Measurements from ENCODE around the gene TUBGCP6. TPM values are rescaled to one million over a fixed set of nuclear protein-coding genes. Genes with fewer than 3 reads are reported as not detected.
"Not testable (repeated sequence)": the region's sequence is repeated elsewhere in the genome, so short reads cannot be mapped to it uniquely, and the experiment has no call there.

The TUBGCP6 gene
- total RNA-seq, 1 donor from 2014 or later, result 16.9 TPM

- no peaks in the 10 kb centered on the region for H3K79me2 ChIP-seq (ENCODE audit: low read depth)
- no peak overlapping the region for H3K27ac ChIP-seq
- H3K27me3 ChIP-seq, result peaks cover 52% of the 10 kb centered on the region
- peak overlapping the region; percentile 81 for H3K4me2 ChIP-seq
- no peak overlapping the region for H3K9ac ChIP-seq
- Mint-ChIP-seq H3K27ac (no peak overlapping the region), H3K4me3 (peak overlapping the region; percentile 68), H3K4me1 (peaks cover 8% of the 10 kb centered on the region), H3K27me3 (ENCODE audit: insufficient read depth, low read depth) (peaks cover 28% of the 10 kb centered on the region), H3K36me3 (no peaks in the 10 kb centered on the region), H3K9me3 (no peaks in the 10 kb centered on the region)
- peak overlapping the region; percentile 63 for H3K4me3 ChIP-seq
- peak; percentile 36 for TF ChIP-seq EZH2phosphoT487 (IDR thresholded peaks at IDR 0.05)
- TF ChIP-seq EZH2 (IDR thresholded peaks at IDR 0.05), result no peak
- TF ChIP-seq, protein P1, sequence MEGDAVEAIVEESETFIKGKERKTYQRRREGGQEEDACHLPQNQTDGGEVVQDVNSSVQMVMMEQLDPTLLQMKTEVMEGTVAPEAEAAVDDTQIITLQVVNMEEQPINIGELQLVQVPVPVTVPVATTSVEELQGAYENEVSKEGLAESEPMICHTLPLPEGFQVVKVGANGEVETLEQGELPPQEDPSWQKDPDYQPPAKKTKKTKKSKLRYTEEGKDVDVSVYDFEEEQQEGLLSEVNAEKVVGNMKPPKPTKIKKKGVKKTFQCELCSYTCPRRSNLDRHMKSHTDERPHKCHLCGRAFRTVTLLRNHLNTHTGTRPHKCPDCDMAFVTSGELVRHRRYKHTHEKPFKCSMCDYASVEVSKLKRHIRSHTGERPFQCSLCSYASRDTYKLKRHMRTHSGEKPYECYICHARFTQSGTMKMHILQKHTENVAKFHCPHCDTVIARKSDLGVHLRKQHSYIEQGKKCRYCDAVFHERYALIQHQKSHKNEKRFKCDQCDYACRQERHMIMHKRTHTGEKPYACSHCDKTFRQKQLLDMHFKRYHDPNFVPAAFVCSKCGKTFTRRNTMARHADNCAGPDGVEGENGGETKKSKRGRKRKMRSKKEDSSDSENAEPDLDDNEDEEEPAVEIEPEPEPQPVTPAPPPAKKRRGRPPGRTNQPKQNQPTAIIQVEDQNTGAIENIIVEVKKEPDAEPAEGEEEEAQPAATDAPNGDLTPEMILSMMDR (IDR thresholded peaks at IDR 0.05), result peak; percentile 18
- no peaks in the 10 kb centered on the region for H4K20me1 ChIP-seq (ENCODE audit: low read depth)
- no peaks in the 10 kb centered on the region for H3K4me1 ChIP-seq
- DNase-seq (ENCODE audit: low spot score), result peak; percentile 58
- H3F3A ChIP-seq (ENCODE audit: low read depth), result peaks cover 13% of the 10 kb centered on the region
- no peaks in the 10 kb centered on the region for H3K9me3 ChIP-seq (ENCODE audit: low read depth)
- H2AFZ ChIP-seq (replicated peaks), result no peak overlapping the region
- H3K36me3 ChIP-seq, result no peaks in the 10 kb centered on the region
These were observed 75.0 kb downstream of the TUBGCP6 start for GRCh38 chr22:50169774-50170341.

DNA sequence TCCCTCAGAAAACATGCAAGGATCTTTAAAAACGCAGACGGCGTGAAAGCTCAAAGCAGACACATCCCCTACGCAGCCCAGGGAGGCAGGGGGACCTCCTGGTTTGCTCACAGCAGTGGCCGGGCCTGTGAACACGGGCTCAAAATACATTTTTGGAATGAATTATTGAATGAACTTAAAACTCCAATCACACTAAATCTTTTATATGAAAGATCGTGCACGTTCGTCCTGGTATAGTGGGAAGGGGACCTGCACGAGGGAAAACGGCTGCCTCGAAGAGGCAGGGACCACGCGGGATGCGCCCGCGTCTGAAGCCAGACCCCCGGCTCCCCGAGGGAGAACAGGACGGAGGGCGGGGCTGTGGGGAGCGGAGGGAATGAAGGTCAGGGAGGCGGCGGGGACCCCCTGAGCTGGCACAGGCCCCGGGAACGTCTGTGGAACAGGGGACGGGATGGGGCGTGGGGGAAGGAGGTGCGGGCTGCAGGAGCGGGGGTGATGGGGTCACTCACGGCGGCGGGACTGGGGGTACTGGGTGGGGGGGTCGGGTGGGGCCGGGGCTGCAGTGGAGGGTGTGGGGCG is 75.6 kb downstream of the TUBGCP6 start:
- no peak overlapping the region for H2AFZ ChIP-seq (replicated peaks)
- DNase-seq (ENCODE audit: low spot score), result no peak

GRCh38 chr22:50168490-50169180 is 76.2 kb downstream of the TUBGCP6 start:
- H3K9me3 Mint-ChIP-seq; H3K4me2 ChIP-seq; H3K79me2 ChIP-seq (ENCODE audit: low read depth); H3K9ac ChIP-seq; H3K9me3 ChIP-seq (ENCODE audit: low read depth); H4K20me1 ChIP-seq (ENCODE audit: low read depth); H2AFZ ChIP-seq (replicated peaks); H3K27ac Mint-ChIP-seq; DNase-seq (ENCODE audit: low spot score); H3K36me3 ChIP-seq; H3K36me3 Mint-ChIP-seq; H3K4me1 ChIP-seq; H3K4me3 ChIP-seq; H3K4me1 Mint-ChIP-seq; H3K27ac ChIP-seq: not testable (repeated sequence)
- peaks cover 52% of the 10 kb centered on the region for H3K27me3 ChIP-seq
- peaks cover 13% of the 10 kb centered on the region for H3F3A ChIP-seq (ENCODE audit: low read depth)
- Mint-ChIP-seq H3K4me3 (peak overlapping the region; percentile 85), H3K27me3 (ENCODE audit: insufficient read depth, low read depth) (peaks cover 30% of the 10 kb centered on the region)

More for the DNA sequence above, 75.6 kb downstream of the TUBGCP6 start:
- Histone ChIP-seq H3K4me3 (peak overlapping the region; percentile 63), H3K4me2 (peak overlapping the region; percentile 81), H4K20me1 (ENCODE audit: low read depth) (no peaks in the 10 kb centered on the region), H3K9ac (no peak overlapping the region), H3K36me3 (no peaks in the 10 kb centered on the region), H3K4me1 (no peaks in the 10 kb centered on the region), H3K27me3 (peaks cover 52% of the 10 kb centered on the region), H3F3A (ENCODE audit: low read depth) (peaks cover 13% of the 10 kb centered on the region), H3K9me3 (ENCODE audit: low read depth) (no peaks in the 10 kb centered on the region), H3K79me2 (ENCODE audit: low read depth) (no peaks in the 10 kb centered on the region), H3K27ac (no peak overlapping the region)
- H3K4me1 Mint-ChIP-seq, result peaks cover 8% of the 10 kb centered on the region
- no peaks in the 10 kb centered on the region for H3K36me3 Mint-ChIP-seq
- H3K27ac Mint-ChIP-seq, result no peak overlapping the region
- peaks cover 29% of the 10 kb centered on the region for H3K27me3 Mint-ChIP-seq (ENCODE audit: insufficient read depth, low read depth)
- no peaks in the 10 kb centered on the region for H3K9me3 Mint-ChIP-seq
- TF ChIP-seq EZH2phosphoT487 (IDR thresholded peaks at IDR 0.05), result peak; percentile 80
- TF ChIP-seq EZH2 (IDR thresholded peaks at IDR 0.05), result peak; percentile 84
- TF ChIP-seq, protein P1 (IDR thresholded peaks at IDR 0.05), result no peak
- peak overlapping the region; percentile 85 for H3K4me3 Mint-ChIP-seq

All from neural progenitor cell (in vitro differentiated cells).